GM21737 (cell line): ENCODE results near the gene ACOXL.

ENCODE experiments used
- ATAC-seq: cut with Tn5 transposase; IDR thresholded peaks from one replicate; pipeline ENCODE4 v1.9.1; 2021; ENCODE audit warnings: mild to moderate bottlenecking, moderate library complexity; ENCODE audit not compliant: unreplicated experiment

ACOXL gene

DNA sequence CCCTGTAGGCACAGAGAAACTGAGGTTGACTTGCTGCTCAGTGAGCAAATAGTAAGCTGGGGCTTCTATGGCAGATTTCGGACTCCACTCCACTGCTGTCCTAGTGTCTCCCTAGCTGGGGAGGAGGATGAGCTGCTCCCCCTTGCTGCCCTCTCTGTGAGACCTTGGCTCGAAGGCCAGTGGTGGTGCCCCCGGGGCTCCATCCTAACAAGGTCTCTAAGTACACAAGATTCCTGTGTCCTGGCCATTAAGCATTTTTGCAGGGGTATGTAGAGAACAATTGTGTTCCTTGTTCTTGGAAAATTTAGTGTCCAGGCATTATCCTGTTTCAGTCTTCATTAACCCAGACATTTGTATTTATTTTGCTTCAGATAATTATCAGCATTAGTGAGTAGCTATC, 367.0 kb downstream of the ACOXL start:
- ATAC-seq = no peak

DNA sequence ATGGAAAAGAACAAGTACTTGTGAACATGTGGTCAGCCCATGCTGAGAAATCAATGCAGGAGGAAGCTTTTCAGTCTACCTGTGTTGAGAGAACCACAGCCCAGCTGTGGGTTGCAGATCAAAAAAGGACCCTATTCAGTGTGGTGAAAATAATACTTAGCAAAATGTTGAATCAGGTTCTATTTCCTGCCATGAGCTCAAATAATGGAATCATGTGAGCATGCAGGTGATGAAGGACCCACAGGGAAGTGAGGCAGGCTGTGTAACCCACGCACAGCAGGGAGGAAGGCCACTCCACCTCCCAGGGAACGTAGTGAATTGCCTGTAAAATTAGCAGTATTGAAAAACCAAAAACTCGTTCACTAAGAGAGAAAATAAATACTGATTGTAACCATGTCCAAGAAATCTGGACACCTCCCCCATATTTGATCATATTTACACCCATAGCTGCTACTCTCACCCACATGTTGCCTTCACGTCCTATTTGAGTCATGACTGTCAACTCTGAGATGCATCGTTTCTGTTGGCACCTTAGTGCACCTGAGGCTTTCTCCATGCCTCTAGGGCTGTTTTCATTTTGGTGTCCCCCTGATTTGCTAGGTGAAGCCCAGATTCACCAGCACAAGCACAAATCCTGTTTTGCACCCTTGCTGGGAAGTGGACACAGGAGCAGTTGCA, 367.9 kb downstream of the ACOXL start:
- ATAC-seq = peak; percentile 39

DNA sequence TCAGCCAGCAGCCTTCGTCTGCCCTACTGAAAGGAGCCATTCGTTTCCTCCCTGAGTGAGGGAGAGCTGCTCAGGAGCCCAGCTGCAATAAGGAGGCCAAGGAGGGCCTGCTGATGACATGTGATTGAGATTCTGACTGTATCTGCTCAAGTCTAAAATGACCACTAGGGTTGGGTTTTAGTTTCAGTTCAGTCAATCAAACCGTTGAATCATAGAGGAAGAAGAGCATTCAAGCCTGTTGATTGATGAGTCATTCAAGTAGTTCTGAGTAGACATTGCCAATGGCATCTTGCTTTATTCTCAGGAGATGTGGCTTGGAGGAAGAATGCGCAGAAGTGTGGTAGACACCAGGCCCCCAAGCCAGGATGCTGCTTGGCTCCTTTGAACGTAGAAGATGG, 368.4 kb downstream of the ACOXL start:
- ATAC-seq = peak; percentile 68

DNA sequence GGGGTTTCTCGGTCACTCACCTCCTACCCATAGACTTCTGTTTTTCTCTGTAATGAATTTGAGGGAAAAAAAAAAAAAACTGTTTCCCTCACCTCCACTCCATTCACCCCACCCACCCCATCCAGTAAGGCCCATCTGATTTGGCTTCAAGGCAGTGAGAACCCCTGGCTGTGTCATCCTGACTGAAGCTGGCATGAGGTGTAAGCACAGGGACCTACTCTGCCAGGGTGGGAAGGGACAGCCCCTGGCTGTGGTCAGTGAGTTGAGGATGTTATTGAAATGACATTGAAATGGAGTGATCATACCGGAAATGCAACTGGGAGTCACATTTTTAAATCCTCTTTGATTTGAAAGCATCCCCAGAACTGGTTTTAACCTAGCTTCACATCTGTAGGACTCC, 369.2 kb downstream of the ACOXL start:
- ATAC-seq = no peak

DNA sequence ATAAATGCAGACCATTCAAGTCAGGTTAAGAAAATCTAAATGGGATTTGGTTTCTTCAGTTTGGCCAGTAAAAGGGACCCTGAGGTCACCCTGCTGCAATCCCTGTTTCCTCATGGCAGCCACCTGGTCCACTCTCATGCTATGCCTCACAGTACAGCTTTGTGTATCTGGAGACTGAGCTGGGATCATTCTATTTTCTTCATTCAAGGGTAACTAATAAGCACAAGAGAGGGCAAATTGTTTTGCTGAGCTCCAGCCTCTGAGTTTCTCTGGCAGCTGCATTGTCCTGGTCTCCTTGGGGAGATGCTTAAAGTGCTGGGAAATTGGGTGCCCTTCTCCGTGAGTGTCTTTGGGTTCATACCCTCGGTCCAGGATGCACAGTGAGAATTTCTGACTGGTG, 369.8 kb downstream of the ACOXL start:
- ATAC-seq = no peak

DNA sequence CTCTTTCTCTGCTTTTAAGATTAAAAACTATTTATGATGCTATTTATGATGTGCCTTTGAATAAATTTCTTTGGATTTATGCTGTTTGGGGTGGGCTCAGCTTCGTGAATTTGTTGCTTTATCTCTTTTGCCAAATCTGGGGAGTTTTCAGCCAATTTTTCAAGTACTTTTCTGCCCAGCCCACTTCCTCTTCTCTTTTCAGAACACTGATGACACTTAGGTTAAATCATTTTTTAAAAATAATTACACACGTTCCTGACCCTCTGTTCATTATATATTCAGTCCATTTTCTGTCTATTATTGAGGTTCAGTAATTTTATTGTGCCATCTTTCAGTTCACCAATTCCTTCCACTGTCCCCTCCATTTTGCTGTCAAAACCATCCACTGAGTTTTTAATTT, 373.6 kb downstream of the ACOXL start:
- ATAC-seq = no peak

DNA sequence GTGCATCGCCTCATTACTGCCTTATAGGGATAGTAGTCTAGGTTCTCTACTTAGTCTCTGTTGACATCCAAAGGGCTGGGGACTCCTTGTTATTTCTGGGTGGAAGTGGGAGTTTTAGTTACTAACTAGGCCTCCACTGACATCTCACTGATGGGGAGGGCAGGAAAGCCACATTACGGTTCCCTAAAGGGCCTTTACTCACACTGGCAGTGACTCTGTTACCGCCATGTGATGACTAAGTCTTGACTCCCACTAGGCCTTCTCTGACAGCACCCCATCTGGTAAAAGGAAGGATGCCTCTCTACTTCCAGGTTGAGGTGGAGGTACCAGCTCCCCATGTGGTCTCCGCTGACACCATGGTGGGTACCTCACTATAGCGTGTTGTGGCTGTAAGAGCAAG, 374.3 kb downstream of the ACOXL start:
- no peak for ATAC-seq

DNA sequence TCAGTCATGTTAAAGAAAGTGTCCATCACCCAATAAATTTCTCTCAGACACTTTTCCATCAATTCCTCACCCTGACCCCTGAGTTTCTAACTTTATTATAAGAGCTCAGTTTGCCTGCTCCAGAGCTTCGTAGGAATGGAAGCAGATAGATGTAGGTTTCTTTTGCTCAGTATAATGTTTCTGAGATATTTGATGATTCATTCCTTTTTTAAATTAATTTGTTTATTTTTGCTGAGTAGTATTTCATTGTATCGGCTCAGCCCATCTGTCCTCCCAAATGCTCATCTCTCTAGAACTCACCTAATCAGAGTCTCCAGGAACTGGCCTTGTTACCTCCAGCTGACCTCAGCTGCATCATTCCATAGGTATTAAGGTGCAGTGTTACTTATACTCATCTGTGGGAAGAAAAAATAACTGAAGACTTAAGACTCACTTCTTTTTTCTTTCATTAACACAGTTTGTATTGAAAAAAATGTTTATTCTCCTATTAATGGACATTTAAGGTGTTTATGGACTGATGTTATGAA, 376.4 kb downstream of the ACOXL start:
- ATAC-seq = no peak

DNA sequence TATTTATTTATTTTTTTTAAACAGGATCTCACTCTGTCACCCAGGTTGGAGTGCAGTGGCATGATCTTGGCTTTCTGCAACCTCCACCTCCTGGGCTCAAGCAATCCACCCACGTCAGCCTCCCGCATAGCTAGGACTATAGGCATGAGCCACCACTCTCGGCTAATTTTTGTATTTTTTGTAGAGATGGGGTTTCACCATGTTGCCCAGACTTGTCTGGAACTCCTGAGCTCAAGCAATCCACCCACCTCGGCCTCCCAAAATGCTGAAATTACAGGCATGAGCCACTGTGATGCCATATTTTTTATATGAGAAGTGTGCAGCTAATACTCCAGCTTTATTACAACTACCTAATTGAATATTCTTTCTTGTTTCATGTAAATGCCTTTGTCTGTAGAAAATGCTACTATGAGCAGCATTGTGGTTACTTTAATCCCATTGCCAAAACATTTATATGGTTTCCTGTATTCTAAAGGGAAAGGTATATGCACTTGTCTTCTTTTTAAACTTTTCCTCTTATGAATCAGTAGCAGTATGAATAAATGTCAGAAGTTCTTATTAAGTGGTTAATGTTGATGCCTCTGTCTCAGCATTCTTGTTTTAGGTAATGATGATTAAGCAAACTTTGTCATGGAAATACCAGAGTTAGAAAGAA, 378.9 kb downstream of the ACOXL start:
- no peak for ATAC-seq

DNA sequence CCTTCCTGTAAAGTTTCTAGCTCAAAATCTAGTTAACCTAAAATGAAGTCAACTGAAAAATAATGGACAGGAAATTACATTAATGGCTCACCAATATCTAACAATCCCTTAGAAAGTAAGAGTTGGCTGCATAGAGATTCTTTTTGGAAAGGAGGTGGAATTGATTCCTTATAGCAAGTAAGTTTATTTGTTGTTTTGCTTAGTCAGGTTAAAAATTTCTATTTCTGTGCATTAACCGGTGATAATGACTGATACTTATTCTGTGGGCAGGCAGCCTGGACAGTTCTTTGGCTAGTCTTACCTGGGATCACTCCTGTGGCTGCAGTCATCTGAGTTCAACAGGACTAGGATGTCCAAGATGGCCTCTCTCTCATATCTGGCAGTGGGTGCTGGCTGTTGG, 381.5 kb downstream of the ACOXL start:
- ATAC-seq = no peak

DNA sequence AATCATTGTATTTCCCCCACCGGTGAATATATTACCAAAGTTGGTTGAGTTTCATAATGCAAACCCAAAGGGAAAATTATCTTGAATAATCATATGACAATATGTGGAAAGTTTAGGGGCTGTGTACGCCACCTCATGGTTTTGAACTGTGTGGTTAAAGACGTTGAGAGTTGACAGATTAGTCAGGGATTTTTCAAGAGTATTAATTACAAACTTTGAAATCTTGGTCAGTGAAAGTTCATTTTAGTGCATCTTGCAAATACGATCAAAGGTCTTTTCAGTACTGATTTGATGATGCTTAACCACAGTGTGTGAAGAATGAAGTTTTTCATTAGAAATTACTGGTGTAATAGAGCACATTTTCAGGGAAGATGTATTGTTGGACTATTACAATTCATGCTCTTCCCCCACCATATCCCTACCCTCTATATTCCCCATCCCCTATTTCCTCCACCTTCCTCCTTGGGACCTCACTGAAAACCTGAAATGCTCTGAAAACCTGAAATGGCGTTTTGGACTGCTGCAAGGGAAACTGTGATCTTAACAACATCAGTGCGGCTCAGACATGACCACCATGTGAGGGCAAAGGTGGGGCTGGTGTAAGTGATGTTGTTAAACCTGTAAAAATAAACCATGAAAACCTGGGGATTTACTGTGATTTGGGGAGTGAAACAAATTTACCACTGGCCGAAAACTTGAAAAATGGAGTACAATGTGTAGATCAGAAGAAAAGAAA, 383.8 kb downstream of the ACOXL start:
- no peak for ATAC-seq

DNA sequence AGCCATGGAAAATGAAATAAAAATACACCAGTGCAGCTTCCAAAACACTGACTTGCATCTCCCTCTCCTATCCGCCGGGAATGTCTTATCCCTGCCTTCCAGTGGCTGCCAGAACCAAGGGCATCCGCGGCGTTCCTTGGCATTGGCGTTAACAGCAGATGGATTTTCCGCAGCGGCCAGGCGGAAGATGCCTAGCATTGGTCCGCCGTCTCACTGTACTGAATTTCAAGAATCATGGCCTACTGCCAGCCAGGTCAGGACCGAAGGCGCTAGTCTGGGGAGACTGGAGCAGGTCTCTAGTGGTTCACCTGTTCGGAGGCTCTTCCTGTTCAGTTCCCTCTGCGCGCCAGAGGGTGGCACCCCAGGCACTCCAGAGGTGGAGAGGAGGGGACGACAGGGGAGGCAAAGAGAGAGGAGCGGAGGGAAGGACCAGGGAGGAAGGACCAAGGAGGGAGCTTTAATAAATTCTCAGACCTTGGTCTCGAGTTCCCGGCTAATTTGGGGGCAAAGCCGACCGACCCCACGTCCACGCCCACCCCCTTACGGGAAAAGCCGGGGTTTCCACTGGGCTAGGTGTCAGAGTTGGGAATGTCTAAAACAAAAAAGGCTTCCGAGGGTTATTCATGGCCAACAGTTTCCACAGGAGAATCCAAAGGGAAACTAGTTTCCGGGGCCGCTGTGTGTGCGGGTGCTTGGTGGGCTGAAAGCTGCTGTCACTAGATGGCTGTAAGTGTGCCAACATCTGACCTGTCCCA, 384.6 kb downstream of the ACOXL start:
- no peak for ATAC-seq

DNA sequence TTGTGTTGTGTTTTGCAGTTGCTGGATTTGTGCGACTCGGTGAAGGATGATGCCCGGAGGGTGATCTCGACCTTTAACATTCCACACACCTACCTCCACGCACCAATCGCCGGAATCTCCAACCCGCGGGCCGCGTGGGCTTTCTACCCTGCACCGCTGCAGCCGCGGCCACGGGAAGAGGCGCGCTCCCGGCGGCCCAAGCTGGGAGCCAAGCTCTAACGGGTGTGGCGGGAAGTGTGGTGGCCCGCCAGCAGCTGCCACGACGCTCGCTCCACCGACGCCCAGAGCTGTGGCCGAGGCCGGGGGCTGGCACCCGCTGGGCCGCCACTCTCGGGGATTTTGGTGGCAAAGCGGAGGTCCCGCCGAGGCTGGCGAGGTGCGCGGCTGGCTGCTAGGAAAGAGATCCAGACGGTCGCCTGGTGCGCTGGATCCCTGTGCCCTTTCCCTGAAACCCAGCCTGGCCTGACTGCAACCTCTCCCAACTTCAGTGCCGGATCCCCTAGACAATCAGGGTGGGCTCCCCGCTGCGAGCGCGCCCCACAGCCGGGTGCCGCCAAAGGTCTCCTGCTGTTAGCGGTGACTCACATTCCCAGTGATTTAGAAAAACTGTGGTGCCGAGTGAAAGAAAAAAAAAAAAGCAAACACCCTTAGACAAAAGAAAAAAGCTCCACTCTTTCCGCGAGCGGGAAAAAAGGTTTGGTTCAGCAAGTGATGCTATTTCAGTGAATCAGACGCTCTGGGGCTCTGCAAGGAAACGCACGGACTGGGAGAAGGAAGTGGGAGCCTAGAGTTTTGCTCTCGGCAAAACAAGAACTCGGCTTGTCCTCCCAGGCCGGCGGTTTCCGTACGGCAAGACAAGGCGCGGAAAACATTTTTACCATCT, 385.5 kb downstream of the ACOXL start:
- ATAC-seq = no peak

DNA sequence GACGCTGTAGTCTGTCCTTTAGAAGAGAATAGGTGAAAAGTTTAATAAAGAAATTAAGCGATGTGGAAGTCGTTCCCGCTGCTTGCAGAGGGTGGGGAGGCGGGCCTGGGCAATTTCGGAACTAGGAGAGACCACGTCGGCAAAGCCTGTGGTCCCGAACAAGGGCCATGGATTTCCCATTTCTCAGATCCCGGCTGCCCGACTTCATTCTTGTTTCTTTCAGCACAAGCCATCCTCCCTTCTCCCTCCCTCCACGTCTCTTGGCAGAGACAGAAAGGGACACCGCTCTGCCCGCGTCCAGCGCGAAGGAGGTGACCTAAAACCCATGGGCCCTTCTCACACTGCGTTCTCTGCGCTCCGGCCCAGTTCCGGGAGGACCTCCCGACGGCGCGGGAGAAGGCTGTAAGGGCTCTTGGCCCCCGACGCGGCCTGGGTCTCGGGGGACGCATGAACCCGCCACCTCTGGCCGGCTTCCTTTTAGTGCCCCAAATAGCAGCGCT, 386.2 kb downstream of the ACOXL start:
- no peak for ATAC-seq

DNA sequence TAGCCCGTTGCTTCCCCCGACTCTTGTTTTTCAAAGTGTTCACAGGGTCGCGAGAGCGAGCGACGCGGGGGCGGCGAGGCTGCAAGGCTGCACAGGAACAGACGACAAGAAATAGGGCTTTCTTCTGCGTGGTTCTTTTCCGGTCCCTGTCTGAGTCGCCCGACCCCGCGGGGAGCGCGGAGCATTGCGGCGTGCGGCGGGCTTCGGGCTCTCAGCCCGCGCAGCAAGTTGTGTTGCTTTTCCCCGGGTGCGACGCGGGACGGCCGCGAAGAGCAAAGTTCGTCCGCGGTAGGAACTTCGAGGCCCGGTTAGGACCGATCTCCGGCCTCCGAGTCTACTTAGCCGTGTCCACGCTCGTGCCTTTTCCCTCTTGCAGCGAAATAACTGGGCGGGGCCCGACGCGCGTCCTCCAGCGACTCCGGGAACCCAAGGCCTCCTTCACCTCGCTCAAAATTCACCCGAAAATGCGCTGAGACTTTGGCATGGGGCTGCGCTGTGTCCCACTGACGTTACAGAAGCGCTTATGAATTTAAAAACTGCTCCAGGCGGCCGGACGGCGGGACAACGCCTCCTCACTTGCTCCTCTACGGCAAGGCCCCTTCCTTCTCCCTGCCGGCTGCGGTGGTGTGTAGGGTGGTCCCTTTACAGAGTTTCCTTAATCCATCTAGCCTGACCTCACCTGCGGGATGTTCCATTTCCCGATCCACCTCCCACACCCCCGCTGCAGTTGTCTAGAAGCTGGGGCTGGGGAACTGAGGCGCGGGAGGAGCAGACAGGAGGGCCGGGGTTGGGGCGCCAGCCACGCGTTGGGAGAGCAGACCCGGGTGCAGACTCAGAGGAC, 386.8 kb downstream of the ACOXL start:
- ATAC-seq = no peak

DNA sequence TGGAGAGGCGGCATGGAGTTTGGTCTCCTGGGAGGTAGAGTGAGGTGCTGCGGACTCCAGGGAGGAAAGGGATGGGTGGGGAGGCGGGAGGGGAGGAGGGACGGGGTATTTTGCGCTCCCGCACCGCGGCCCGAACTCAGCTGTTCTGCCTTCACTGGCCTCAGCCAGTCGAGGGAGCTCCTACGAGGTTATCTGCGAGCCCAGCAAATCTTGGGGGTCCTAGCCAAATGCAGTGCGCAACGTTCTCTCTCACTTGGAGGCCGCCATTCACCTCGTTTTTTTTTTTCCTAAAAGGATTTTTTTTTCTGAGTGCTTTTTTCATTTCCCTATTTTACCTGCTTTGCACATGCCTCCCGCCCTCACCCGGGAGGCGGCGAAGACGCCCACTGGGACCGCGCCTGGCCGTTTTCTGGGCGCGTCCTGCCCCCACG, 387.5 kb downstream of the ACOXL start:
- ATAC-seq = no peak

DNA sequence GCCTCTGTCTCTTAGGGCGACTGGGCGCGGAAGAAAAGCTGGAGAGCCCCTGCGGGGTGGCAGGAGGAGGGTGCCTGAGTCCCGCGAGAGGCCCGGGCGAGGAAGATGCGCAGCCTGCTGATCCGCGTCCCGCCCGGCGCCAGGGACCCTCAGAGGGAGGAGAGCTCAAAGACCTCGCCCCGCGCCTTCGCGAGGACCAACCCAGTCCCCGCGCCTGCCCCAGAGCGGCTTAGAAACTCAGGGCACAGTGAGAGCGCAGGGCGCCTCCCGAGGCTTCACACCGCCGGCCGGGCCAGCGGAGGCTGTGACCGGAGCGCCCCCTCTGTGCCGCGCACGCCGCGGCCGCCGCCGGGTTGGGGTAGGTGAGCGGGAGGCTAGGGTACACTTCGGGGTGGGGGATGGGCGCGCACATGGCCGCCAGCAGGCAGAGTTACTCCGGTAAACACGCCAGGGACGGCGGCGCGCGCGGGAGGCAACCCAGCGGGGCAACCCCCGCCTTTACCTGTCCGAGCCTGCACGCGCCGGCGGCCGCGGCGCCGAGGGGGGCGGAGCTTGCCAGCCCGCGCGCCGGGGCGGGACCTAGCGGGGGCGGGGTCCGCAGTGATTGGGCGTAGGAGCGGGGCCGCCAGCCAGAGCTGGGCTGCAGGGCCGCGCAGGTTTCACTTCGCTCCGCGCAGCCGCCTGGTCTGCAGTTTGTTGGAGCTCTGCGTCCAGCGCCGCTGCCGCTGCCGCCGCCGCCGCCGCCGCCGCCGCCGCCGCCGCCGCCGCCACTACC, 388.1 kb downstream of the ACOXL start, which contains the start of gene BCL2L11:
Gene BCL2L11 (plus strand): TSS at position 662 of the 775 bp plus-strand sequence. CDS start 2,832 bp downstream, outside the sequence.
- ATAC-seq = peak; percentile 54
